Parathyroid adenoma (tissue), 2 donors: ENCODE results near the gene SPPL3.

ENCODE experiments used
- H2AFZ ChIP-seq: fragments of 300-600 bp; sonication (generic); one replicate; pipeline ENCODE4 v1.7.0; 2017; ENCODE audit warnings: antibody characterized with exemption, mild to moderate bottlenecking
- H3K27ac ChIP-seq: fragments of 300-600 bp; sonication (generic); one replicate; pipeline ENCODE4 v1.7.0; 2017
- H3K27me3 ChIP-seq: fragments of 300-600 bp; sonication (generic); one replicate; pipeline ENCODE4 v1.7.0; 2017; ENCODE audit warnings: low read length; ENCODE audit not compliant: control insufficient read depth, insufficient read depth
- H3K36me3 ChIP-seq: fragments of 300-600 bp; sonication (generic); one replicate; pipeline ENCODE4 v1.7.0; 2017; ENCODE audit warnings: low read length; ENCODE audit not compliant: control insufficient read depth, insufficient read depth
- H3K4me1 ChIP-seq: fragments of 300-600 bp; sonication (generic); one replicate; pipeline ENCODE4 v1.7.0; 2017; ENCODE audit warnings: control low read depth
- H3K4me2 ChIP-seq: fragments of 300-600 bp; sonication (generic); one replicate; pipeline ENCODE4 v1.7.0; 2017; ENCODE audit warnings: low read length
- H3K4me3 ChIP-seq: fragments of 300-600 bp; sonication (generic); one replicate; pipeline ENCODE4 v1.7.0; 2017; ENCODE audit warnings: low read depth, low read length
- H3K79me2 ChIP-seq: fragments of 300-600 bp; sonication (generic); one replicate; pipeline ENCODE4 v1.7.0; 2017; ENCODE audit warnings: control low read depth
- H3K9ac ChIP-seq: fragments of 300-600 bp; sonication (generic); one replicate; pipeline ENCODE4 v1.7.0; 2017; ENCODE audit warnings: mild to moderate bottlenecking
- H3K9me3 ChIP-seq: fragments of 300-600 bp; sonication (generic); one replicate; pipeline ENCODE4 v1.7.0; 2017; ENCODE audit warnings: low read length; ENCODE audit not compliant: control insufficient read depth
- CTCF ChIP-seq: fragments of 300-600 bp; sonication (generic); IDR thresholded peaks from one replicate; pipeline ENCODE4 v1.7.0; 2017; ENCODE audit warnings: antibody characterized with exemption, mild to moderate bottlenecking
- donor health status: primary hyperparathyroidism.

SPPL3 gene

GRCh38 chr12:120719496-120720233 is 184.5 kb downstream of the SPPL3 start:
- Histone ChIP-seq H3K4me1 (no peaks in the 10 kb centered on the region), H3K27ac (no peak overlapping the region), H3K4me3 (no peak overlapping the region), H3K9me3 (no peaks in the 10 kb centered on the region), H2AFZ (no peak overlapping the region), H3K36me3 (no peaks in the 10 kb centered on the region), H3K79me2 (peaks cover 24% of the 10 kb centered on the region), H3K4me2 (no peak overlapping the region), H3K27me3 (no peaks in the 10 kb centered on the region), H3K9ac (no peak overlapping the region)
- TF ChIP-seq CTCF: no peak

GRCh38 chr12:120719072-120719471 is 185.1 kb downstream of the SPPL3 start:
- Histone ChIP-seq H3K27ac (no peak overlapping the region), H3K9me3 (no peaks in the 10 kb centered on the region), H3K4me3 (no peak overlapping the region), H3K36me3 (no peaks in the 10 kb centered on the region), H3K4me1 (no peaks in the 10 kb centered on the region), H3K27me3 (no peaks in the 10 kb centered on the region), H2AFZ (no peak overlapping the region), H3K79me2 (peaks cover 28% of the 10 kb centered on the region), H3K4me2 (no peak overlapping the region), H3K9ac (no peak overlapping the region)
- no peak for TF ChIP-seq CTCF

GRCh38 chr12:120718055-120718454 is 186.1 kb downstream of the SPPL3 start:
- Histone ChIP-seq H3K79me2 (peaks cover 33% of the 10 kb centered on the region), H3K4me3 (no peak overlapping the region), H3K9me3 (no peaks in the 10 kb centered on the region), H3K4me2 (no peak overlapping the region), H3K4me1 (no peaks in the 10 kb centered on the region), H2AFZ (no peak overlapping the region), H3K27ac (no peak overlapping the region), H3K36me3 (no peaks in the 10 kb centered on the region), H3K27me3 (no peaks in the 10 kb centered on the region), H3K9ac (no peak overlapping the region)
- no peak for TF ChIP-seq CTCF

GRCh38 chr12:120713861-120714482 is 190.2 kb downstream of the SPPL3 start:
- Histone ChIP-seq H3K36me3 (no peaks in the 10 kb centered on the region), H3K4me3 (no peak overlapping the region), H3K9ac (no peak overlapping the region), H2AFZ (no peak overlapping the region), H3K4me2 (no peak overlapping the region), H3K4me1 (peaks cover 10% of the 10 kb centered on the region), H3K27ac (no peak overlapping the region), H3K27me3 (no peaks in the 10 kb centered on the region), H3K79me2 (peaks cover 42% of the 10 kb centered on the region), H3K9me3 (no peaks in the 10 kb centered on the region)
- peak; percentile 90 for TF ChIP-seq CTCF
